Pancreas (tissue), 10 donors: ENCODE measurements around the gene GDI1. TPM values are rescaled to one million over a fixed set of nuclear protein-coding genes. Genes with fewer than 3 reads are reported as not detected.

Experiments
- ATAC-seq, 4 donors: fragments of 200-7000 bp; cut with Tn5 transposase; one replicate each; pipeline versions ENCODE4 v1.8.0 to v1.9.1; 2020; ENCODE audit warnings: mild to moderate bottlenecking in 4 of 4, moderate library complexity in 4 of 4
- DNase-seq, 6 donors: peaks; one replicate each; pipeline ENCODE4 v3.0.0-alpha.2; 2020
- FAIRE-seq: peaks from 2 replicates; lab custom pipeline; 2012; peaks lifted over from hg19 to GRCh38; lab: Jason Lieb, UNC
- H3K27ac ChIP-seq, 4 donors: fragments of 200-600 bp; sonication (generic); 1 replicate in 3 of 4; 2 replicates in 1 of 4; pipeline versions ENCODE4 v1.5.0 to v1.8.0; 2020
- H3K27me3 ChIP-seq, 4 donors: fragments of 200-600 bp; one replicate each; pipeline ENCODE4 v1.8.0; 2021
- H3K36me3 ChIP-seq, 3 donors: fragments of 200-600 bp; sonication (generic) in 1 of 3; one replicate each; pipeline versions ENCODE4 v1.5.0 to v1.8.0; 2020 to 2021
- H3K4me1 ChIP-seq, 3 donors: fragments of 200-600 bp; one replicate each; pipeline ENCODE4 v1.8.0; 2021
- H3K4me3 ChIP-seq, 4 donors: fragments of 200-600 bp; sonication (generic) in 2 of 4; one replicate each; pipeline versions ENCODE4 v1.5.0 to v1.8.0; 2020 to 2021
- H3K9me3 ChIP-seq, 4 donors: fragments of 200-600 bp; one replicate each; pipeline ENCODE4 v1.8.0; 2021
- CTCF ChIP-seq, 4 donors: fragments of 200-600 bp; sonication (generic) in 3 of 4; IDR thresholded peaks; one replicate each; pipeline versions ENCODE4 v1.5.0 to v1.8.0; 2021; ENCODE audit warnings: antibody characterized with exemption in 4 of 4
- WGBS, 2 donors: extraction: QIAGEN DNeasy Blood & Tissue Kit; methylation state at CpG; one replicate each; pipeline ENCODE4 v1.1.7; 2013; 5-methylcytosine and 5-hydroxymethylcytosine counted together
- intact Hi-C, 3 donors: fragments of 100-400 bp; cut with DNase I; formaldehyde crosslinking; loops; one replicate each; pipeline versions ENCODE4 v1.11.1 to v1.14.2; 2022
- polyA plus RNA-seq, 2 donors: library from polyadenylated mRNA; stranded (reverse); fragments of 200-250 nt; gene quantifications; one replicate each; pipeline ENCODE4 v1.2.3, GENCODE V29; 2013
- total RNA-seq, 6 donors: library from RNA; stranded (reverse); fragmentation: NEBNext Ultra II Directional in 4 of 6; extraction: Animal tissue kit (Norgen Biotek cat#: 25700) in 4 of 6; gene quantifications; one replicate each; pipeline versions ENCODE4 v1.2.1 to v1.2.4, GENCODE V29; 2021 to 2023
- donor health status: healthy with polysubstance abuse.
- donor health status: DM: no; HTN: no; CAD: no; lungs with moderate emphysema.
- donor health status: DM: no; HTN: no; CAD: no.
- donor health status: control.
- donor health status: control.
- donor health status: Bipolar disorder and iron deficiency.
- donor health status: DM: yes; HTN: yes; CAD: no.
- donor health status: DM: no; HTN: no; CAD: no.
- donor health status: DM: no; HTN: no; CAD: no.
- donor health status: DM: yes; HTN: yes; CAD: no.

Gene GDI1
- total and polyA plus RNA-seq, 8 donors: 25.5 to 138 (median 36.6) TPM

GRCh38 chrX:154459832-154460231 is 22.9 kb downstream of the GDI1 start:
- no peak for TF ChIP-seq CTCF (IDR thresholded peaks at IDR 0.05)
- no peak overlapping the region for H3K27ac ChIP-seq
- H3K4me1 ChIP-seq: no peaks in the 10 kb centered on the region
- DNase-seq: peak in 2 of 6 donors; percentile 43 to 69
- FAIRE-seq: no peak
- no peak for ATAC-seq
- no peaks in the 10 kb centered on the region for H3K36me3 ChIP-seq
- intact Hi-C loops: no loop called here
- H3K4me3 ChIP-seq: peak overlapping the region in 1 of 4 donors; percentile 54
- H3K9me3 ChIP-seq: no peaks in the 10 kb centered on the region
- 71 to 79% methylated on average over 14 of the region's 14 CpGs for WGBS, 2 donors
- H3K27me3 ChIP-seq: no peaks in the 10 kb centered on the region

GRCh38 chrX:154460326-154460725 is 23.4 kb downstream of the GDI1 start:
- FAIRE-seq: no peak
- no peak overlapping the region for H3K27ac ChIP-seq
- H3K4me1 ChIP-seq: no peaks in the 10 kb centered on the region
- no peaks in the 10 kb centered on the region for H3K9me3 ChIP-seq
- peaks cover 0 to 2% (median 0%) of the 10 kb centered on the region in 3 donors for H3K36me3 ChIP-seq
- no peak for TF ChIP-seq CTCF (IDR thresholded peaks at IDR 0.05)
- no peak for ATAC-seq
- no peak overlapping the region for H3K4me3 ChIP-seq
- intact Hi-C loops: no loop called here
- 89 to 93% methylated on average over 26 of the region's 26 CpGs for WGBS, 2 donors
- peak in 1 of 6 donors; percentile 77 for DNase-seq
- H3K27me3 ChIP-seq: no peaks in the 10 kb centered on the region

- WGBS, 2 donors: 83 to 90% methylated on average over 8 of the region's 8 CpGs
- ATAC-seq (no peak), FAIRE-seq (no peak), DNase-seq (peak in 1 of 6 donors; percentile 59)
- no peak overlapping the region for H3K4me3 ChIP-seq
- peaks cover 0 to 7% (median 0%) of the 10 kb centered on the region in 3 donors for H3K36me3 ChIP-seq
- no peak overlapping the region for H3K27ac ChIP-seq
- intact Hi-C loops: no loop called here
- H3K27me3 ChIP-seq: no peaks in the 10 kb centered on the region
- H3K4me1 ChIP-seq: no peaks in the 10 kb centered on the region
- H3K9me3 ChIP-seq: no peaks in the 10 kb centered on the region
- no peak for TF ChIP-seq CTCF (IDR thresholded peaks at IDR 0.05)
These were observed 25.4 kb downstream of the GDI1 start for GRCh38 chrX:154462396-154462795.

DNA sequence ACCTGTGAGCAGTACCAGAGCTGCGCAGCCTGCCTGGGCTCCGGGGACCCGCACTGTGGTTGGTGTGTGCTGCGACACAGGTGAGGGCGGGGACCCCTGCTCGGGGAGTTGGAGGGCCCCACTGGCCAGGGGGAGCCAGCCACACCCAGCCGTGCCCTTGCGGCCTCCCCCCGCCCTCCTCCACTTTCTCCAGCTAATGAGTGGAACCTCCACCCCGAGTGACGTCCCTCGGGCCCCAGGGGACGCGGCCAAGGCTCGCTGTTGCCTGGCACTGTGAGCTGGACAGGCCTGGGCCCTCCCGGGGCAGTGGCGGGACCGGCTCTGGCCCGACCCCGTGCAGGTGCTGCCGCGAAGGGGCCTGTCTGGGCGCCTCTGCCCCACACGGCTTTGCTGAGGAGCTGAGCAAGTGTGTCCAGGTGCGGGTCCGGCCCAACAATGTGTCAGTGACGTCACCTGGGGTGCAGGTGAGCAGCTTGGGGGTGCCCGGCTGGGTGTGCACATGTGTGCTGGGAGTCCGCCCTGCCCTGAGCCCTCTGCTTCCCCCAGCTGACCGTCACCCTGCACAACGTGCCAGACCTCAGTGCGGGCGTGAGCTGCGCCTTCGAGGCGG is 26.8 kb downstream of the GDI1 start:
- DNase-seq: peak in 2 of 6 donors; percentile 26 to 69
- FAIRE-seq: no peak
- no peak overlapping the region for H3K27ac ChIP-seq
- H3K27me3 ChIP-seq: no peaks in the 10 kb centered on the region
- no peaks in the 10 kb centered on the region for H3K9me3 ChIP-seq
- no peak for ATAC-seq
- intact Hi-C loops: no loop called here
- no peak overlapping the region for H3K4me3 ChIP-seq
- no peaks in the 10 kb centered on the region for H3K4me1 ChIP-seq
- 88 to 94% methylated on average over 28 to 36 of the region's 36 CpGs for WGBS, 2 donors
- TF ChIP-seq CTCF (IDR thresholded peaks at IDR 0.05): no peak
- peaks cover 0 to 7% (median 0%) of the 10 kb centered on the region in 3 donors for H3K36me3 ChIP-seq

- no peak for FAIRE-seq
- H3K4me1 ChIP-seq: no peaks in the 10 kb centered on the region
- H3K4me3 ChIP-seq: no peak overlapping the region
- no peak overlapping the region for H3K27ac ChIP-seq
- no peak for ATAC-seq
- intact Hi-C loops: no loop called here
- peaks cover 0 to 7% (median 0%) of the 10 kb centered on the region in 3 donors for H3K36me3 ChIP-seq
- H3K9me3 ChIP-seq: no peaks in the 10 kb centered on the region
- DNase-seq: peak in 2 of 6 donors; percentile 12 to 72
- WGBS, 2 donors: 93 to 95% methylated on average over 27 to 28 of the region's 28 CpGs
- no peaks in the 10 kb centered on the region for H3K27me3 ChIP-seq
- TF ChIP-seq CTCF (IDR thresholded peaks at IDR 0.05): no peak
These were observed 27.9 kb downstream of the GDI1 start for GRCh38 chrX:154464806-154465365.
